PC-3 (cell line): ENCODE measurements around the gene HSF2BP. TPM values are rescaled to one million over a fixed set of nuclear protein-coding genes. Genes with fewer than 3 reads are reported as not detected.
"Not testable (repeated sequence)": the region's sequence is repeated elsewhere in the genome, so short reads cannot be mapped to it uniquely, and the experiment has no call there.

Source experiments
- ATAC-seq: fragments of 200-7000 bp; cut with Tn5 transposase; 2 replicates; pipeline ENCODE4 v1.9.1; 2020; ENCODE audit warnings: mild to moderate bottlenecking, moderate library complexity
- BruUV-seq: library from RNA; stranded (reverse); fragments of 400-500 nt; replicated peaks from 2 replicates; lab custom pipeline; 2021; lab: Mats Ljungman, UMichigan
- CTCF ChIA-PET: fragments of 300-600 bp; sonication (Branson Sonifier 250); formaldehyde crosslinking; loops from one replicate; lab custom pipeline; 2022; ENCODE audit warnings: antibody characterized with exemption; lab: Charles Lee
- POLR2A ChIA-PET: fragments of 300-600 bp; sonication (Branson Sonifier 250); formaldehyde crosslinking; loops from one replicate; lab custom pipeline; 2022; ENCODE audit warnings: antibody characterized with exemption; ENCODE audit not compliant: unreplicated experiment; lab: Charles Lee
- DNase-seq: peaks from one replicate; pipeline ENCODE4 v3.0.0-alpha.2; 2015
- H2AFZ ChIP-seq: fragments of 300-600 bp; sonication (generic); 2 replicates; pipeline ENCODE4 v1.6.0; 2016; ENCODE audit warnings: antibody characterized with exemption, low read length
- H3F3A ChIP-seq: fragments of 300-600 bp; sonication (generic); one replicate; pipeline ENCODE4 v1.6.0; 2017; ENCODE audit warnings: antibody characterized with exemption, low read length, control low read depth, mild to moderate bottlenecking; ENCODE audit not compliant: unreplicated experiment
- H3K27ac ChIP-seq: fragments of 300-600 bp; sonication (generic); 2 replicates; pipeline ENCODE4 v1.5.1; 2016; ENCODE audit warnings: mild to moderate bottlenecking, low read length
- H3K27me3 ChIP-seq: fragments of 300-600 bp; sonication (generic); 2 replicates; pipeline ENCODE4 v1.6.1; 2016; ENCODE audit warnings: low read length, mixed read lengths
- H3K36me3 ChIP-seq: fragments of 300-600 bp; sonication (generic); 2 replicates; pipeline ENCODE4 v1.6.1; 2016; ENCODE audit warnings: low read depth, mixed run types, low read length, mixed read lengths
- H3K4me1 ChIP-seq: fragments of 300-600 bp; sonication (generic); 2 replicates; pipeline ENCODE4 v1.5.1; 2016; ENCODE audit warnings: low read length; ENCODE audit not compliant: insufficient read depth
- H3K4me2 ChIP-seq: fragments of 300-600 bp; sonication (generic); 2 replicates; pipeline ENCODE4 v1.6.0; 2016; ENCODE audit warnings: low read length
- H3K4me3 ChIP-seq: fragments of 300-600 bp; sonication (generic); 2 replicates; pipeline ENCODE4 v1.5.1; 2016; ENCODE audit warnings: mild to moderate bottlenecking, low read length, mixed read lengths
- H3K79me2 ChIP-seq: fragments of 300-600 bp; sonication (generic); 2 replicates; pipeline ENCODE4 v1.6.1; 2017; ENCODE audit warnings: low read length, mixed read lengths
- H3K9ac ChIP-seq: fragments of 300-600 bp; sonication (generic); 2 replicates; pipeline ENCODE4 v1.6.0; 2016; ENCODE audit warnings: mild to moderate bottlenecking, low read length
- H3K9me2 ChIP-seq: fragments of 300-600 bp; sonication (generic); replicated peaks from 2 replicates; pipeline ENCODE4 v1.6.1; 2016; ENCODE audit warnings: mixed run types, low read length, mixed read lengths
- H3K9me3 ChIP-seq: fragments of 300-600 bp; sonication (generic); 2 replicates; pipeline ENCODE4 v1.6.1; 2016; ENCODE audit warnings: low read length, mixed read lengths
- H4K20me1 ChIP-seq: fragments of 300-600 bp; sonication (generic); 2 replicates; pipeline ENCODE4 v1.6.1; 2016; ENCODE audit warnings: low read length, mixed read lengths
- CTCF ChIP-seq: fragments of 300-600 bp; sonication (generic); conservative IDR thresholded peaks from 2 replicates; pipeline ENCODE4 v1.5.1; 2017; ENCODE audit warnings: antibody characterized with exemption, low read depth, mild to moderate bottlenecking, low read length
- EZH2 ChIP-seq: fragments of 300-600 bp; sonication (generic); IDR thresholded peaks from one replicate; pipeline ENCODE4 v1.6.1; 2017; ENCODE audit warnings: antibody characterized with exemption, mild to moderate bottlenecking, low read length; ENCODE audit not compliant: unreplicated experiment
- EZH2phosphoT487 ChIP-seq: fragments of 300-600 bp; sonication (generic); IDR thresholded peaks from 2 replicates; pipeline ENCODE4 v1.6.1; 2018; ENCODE audit warnings: mild to moderate bottlenecking, antibody characterized with exemption, low read length, borderline replicate concordance
- intact Hi-C: fragments of 100-400 bp; cut with micrococcal nuclease; formaldehyde crosslinking; loops from 2 replicates; pipeline ENCODE4 v1.9.0; 2023
- total RNA-seq: library from RNA; depleted of rRNA; stranded (reverse); fragments of >200 nt; gene quantifications from 2 replicates; pipeline ENCODE4 v1.2.3, GENCODE V29; 2014

Gene HSF2BP
- total RNA-seq, 1 experiment from 2014 or later, result 2.4 TPM

- Histone ChIP-seq H2AFZ (no peak overlapping the region), H3K4me1 (peaks cover 18% of the 10 kb centered on the region), H3K4me2 (peak overlapping the region; percentile 36), H3K9me2 (no peaks in the 10 kb centered on the region), H3K36me3 (peaks cover 12% of the 10 kb centered on the region), H3K9me3 (peaks cover 9% of the 10 kb centered on the region; the same call in 1 of the 2 replicates), H4K20me1 (no peaks in the 10 kb centered on the region), H3K79me2 (no peaks in the 10 kb centered on the region), H3K27me3 (no peaks in the 10 kb centered on the region), H3F3A (no peaks in the 10 kb centered on the region), H3K4me3 (peak overlapping the region; percentile 5; the same call in 1 of the 2 replicates), H3K27ac (peak overlapping the region; percentile 79), H3K9ac (peak overlapping the region; percentile 40)
- ATAC-seq (peak; percentile 98), DNase-seq (peak; percentile 91)
- TF ChIP-seq EZH2 (no peak), EZH2phosphoT487 (no peak), CTCF (no peak)
- intact Hi-C loops, result loop anchor here (1.0 kb wide), 1 partner anchor 26 kb away; no protein-coding TSS in a partner anchor
- BruUV-seq, result no TSS peak
- ChIA-PET CTCF (interaction anchor here (0.6 to 1.4 kb wide), 5 partner anchors 11 to 766 kb away, joined by 3 to 8 read pairs (median 6); no protein-coding TSS in a partner anchor), POLR2A (interaction anchor here (0.6 to 0.9 kb wide), 2 partner anchors 22 to 817 kb away, joined by 3 read pairs; no protein-coding TSS in a partner anchor)
Measured at GRCh38 chr21:43618940-43619339, 40.3 kb downstream of the HSF2BP start.

GRCh38 chr21:43616861-43617260, 42.4 kb downstream of the HSF2BP start:
- BruUV-seq, H3K79me2 ChIP-seq, H3K4me3 ChIP-seq, H2AFZ ChIP-seq, DNase-seq, CTCF ChIA-PET, H3K9me2 ChIP-seq, H3F3A ChIP-seq, H3K4me2 ChIP-seq, H4K20me1 ChIP-seq, POLR2A ChIA-PET, H3K9me3 ChIP-seq, H3K27me3 ChIP-seq, ATAC-seq, H3K27ac ChIP-seq, H3K9ac ChIP-seq, intact Hi-C loops: not testable (repeated sequence)
- peaks cover 22% of the 10 kb centered on the region for H3K4me1 ChIP-seq
- H3K36me3 ChIP-seq, result peaks cover 12% of the 10 kb centered on the region

- ATAC-seq, result no peak
- intact Hi-C loops, result no loop called here
- no TSS peak for BruUV-seq
Measured at GRCh38 chr21:43614839-43615238, 44.4 kb downstream of the HSF2BP start.

More at GRCh38 chr21:43614839-43615238, 44.4 kb downstream of the HSF2BP start:
- ChIA-PET CTCF (no interaction called here), POLR2A (no interaction called here)
- H3K4me1 ChIP-seq, result peaks cover 42% of the 10 kb centered on the region
- no peak overlapping the region for H3K4me3 ChIP-seq
- no peak overlapping the region for H3K9ac ChIP-seq
- H3K27ac ChIP-seq, result no peak overlapping the region
- TF ChIP-seq EZH2phosphoT487, result no peak
- no peak for TF ChIP-seq CTCF
- TF ChIP-seq EZH2, result no peak
- H3K36me3 ChIP-seq, result no peaks in the 10 kb centered on the region
- H4K20me1 ChIP-seq, result no peaks in the 10 kb centered on the region
- H3K4me2 ChIP-seq, result no peak overlapping the region
- DNase-seq, result no peak
- no peaks in the 10 kb centered on the region for H3F3A ChIP-seq
- no peaks in the 10 kb centered on the region for H3K9me2 ChIP-seq
- H3K27me3 ChIP-seq, result no peaks in the 10 kb centered on the region
- no peak overlapping the region for H2AFZ ChIP-seq
- no peaks in the 10 kb centered on the region for H3K79me2 ChIP-seq
- H3K9me3 ChIP-seq, result no peaks in the 10 kb centered on the region
